GM12892 (cell line): ENCODE results near the gene C16orf89.

Source experiments
- DNase-seq: peaks from one replicate; pipeline ENCODE4 v3.0.0; 2011; ENCODE audit not compliant: insufficient read length
- FAIRE-seq: peaks from 2 replicates; lab custom pipeline; 2011; peaks lifted over from hg19 to GRCh38; lab: Jason Lieb, UNC
- POLR2A ChIP-seq: IDR thresholded peaks from 2 replicates; pipeline ENCODE4 v1.6.1; 2011; ENCODE audit warnings: low read depth, low read length, control low read depth
- POLR2AphosphoS5 ChIP-seq: IDR thresholded peaks from 2 replicates; pipeline ENCODE4 v1.6.1; 2011; ENCODE audit warnings: low read depth, low read length, control low read depth
- TAF1 ChIP-seq: IDR thresholded peaks from 2 replicates; pipeline ENCODE4 v1.6.1; 2011; ENCODE audit warnings: low read depth, mild to moderate bottlenecking, control low read depth, low read length, borderline replicate concordance

Gene C16orf89

GRCh38 chr16:5000573-5001001, 65.2 kb downstream of the C16orf89 start:
- TF ChIP-seq POLR2AphosphoS5: no peak
- TF ChIP-seq TAF1: no peak
- TF ChIP-seq POLR2A: no peak
- DNase-seq: no peak
- FAIRE-seq: no peak

GRCh38 chr16:4994719-4995434, 70.9 kb downstream of the C16orf89 start:
- TF ChIP-seq TAF1 (no peak), POLR2AphosphoS5 (no peak), POLR2A (no peak)
- no peak for FAIRE-seq
- no peak for DNase-seq
